ENCODE data around the gene OGG1. TPM values are rescaled to one million over a fixed set of nuclear protein-coding genes. Genes with fewer than 3 reads are reported as not detected.

The OGG1 gene
- total RNA-seq, 1 experiment from 2014 or later = 21.8 TPM

GRCh38 chr3:9777694-9778021 is 27.9 kb downstream of the OGG1 start:
- no peak for DNase-seq
- no peak overlapping the region for H3K4me3 Mint-ChIP-seq (ENCODE audit: low read depth, unreplicated experiment)
- no peaks in the 10 kb centered on the region for H3K9me3 Mint-ChIP-seq (ENCODE audit: low read depth, unreplicated experiment)
- no peak overlapping the region for H3K27ac Mint-ChIP-seq (ENCODE audit: unreplicated experiment)
- intact Hi-C loops (cut with micrococcal nuclease; ENCODE audit: unreplicated experiment) = no loop called here
- peaks cover 14% of the 10 kb centered on the region for H3K36me3 Mint-ChIP-seq (ENCODE audit: insufficient read depth, unreplicated experiment)
- no TSS peak for BruUV-seq (replicated peaks)
- TF ChIP-seq, protein P1, sequence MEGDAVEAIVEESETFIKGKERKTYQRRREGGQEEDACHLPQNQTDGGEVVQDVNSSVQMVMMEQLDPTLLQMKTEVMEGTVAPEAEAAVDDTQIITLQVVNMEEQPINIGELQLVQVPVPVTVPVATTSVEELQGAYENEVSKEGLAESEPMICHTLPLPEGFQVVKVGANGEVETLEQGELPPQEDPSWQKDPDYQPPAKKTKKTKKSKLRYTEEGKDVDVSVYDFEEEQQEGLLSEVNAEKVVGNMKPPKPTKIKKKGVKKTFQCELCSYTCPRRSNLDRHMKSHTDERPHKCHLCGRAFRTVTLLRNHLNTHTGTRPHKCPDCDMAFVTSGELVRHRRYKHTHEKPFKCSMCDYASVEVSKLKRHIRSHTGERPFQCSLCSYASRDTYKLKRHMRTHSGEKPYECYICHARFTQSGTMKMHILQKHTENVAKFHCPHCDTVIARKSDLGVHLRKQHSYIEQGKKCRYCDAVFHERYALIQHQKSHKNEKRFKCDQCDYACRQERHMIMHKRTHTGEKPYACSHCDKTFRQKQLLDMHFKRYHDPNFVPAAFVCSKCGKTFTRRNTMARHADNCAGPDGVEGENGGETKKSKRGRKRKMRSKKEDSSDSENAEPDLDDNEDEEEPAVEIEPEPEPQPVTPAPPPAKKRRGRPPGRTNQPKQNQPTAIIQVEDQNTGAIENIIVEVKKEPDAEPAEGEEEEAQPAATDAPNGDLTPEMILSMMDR (IDR thresholded peaks at IDR 0.05; ENCODE audit: unreplicated experiment) = no peak
- CTCF ChIA-PET = no interaction called here
- no peaks in the 10 kb centered on the region for H3K27me3 Mint-ChIP-seq (ENCODE audit: unreplicated experiment)
- no peaks in the 10 kb centered on the region for H3K4me1 Mint-ChIP-seq (ENCODE audit: low read depth, unreplicated experiment)

DNA sequence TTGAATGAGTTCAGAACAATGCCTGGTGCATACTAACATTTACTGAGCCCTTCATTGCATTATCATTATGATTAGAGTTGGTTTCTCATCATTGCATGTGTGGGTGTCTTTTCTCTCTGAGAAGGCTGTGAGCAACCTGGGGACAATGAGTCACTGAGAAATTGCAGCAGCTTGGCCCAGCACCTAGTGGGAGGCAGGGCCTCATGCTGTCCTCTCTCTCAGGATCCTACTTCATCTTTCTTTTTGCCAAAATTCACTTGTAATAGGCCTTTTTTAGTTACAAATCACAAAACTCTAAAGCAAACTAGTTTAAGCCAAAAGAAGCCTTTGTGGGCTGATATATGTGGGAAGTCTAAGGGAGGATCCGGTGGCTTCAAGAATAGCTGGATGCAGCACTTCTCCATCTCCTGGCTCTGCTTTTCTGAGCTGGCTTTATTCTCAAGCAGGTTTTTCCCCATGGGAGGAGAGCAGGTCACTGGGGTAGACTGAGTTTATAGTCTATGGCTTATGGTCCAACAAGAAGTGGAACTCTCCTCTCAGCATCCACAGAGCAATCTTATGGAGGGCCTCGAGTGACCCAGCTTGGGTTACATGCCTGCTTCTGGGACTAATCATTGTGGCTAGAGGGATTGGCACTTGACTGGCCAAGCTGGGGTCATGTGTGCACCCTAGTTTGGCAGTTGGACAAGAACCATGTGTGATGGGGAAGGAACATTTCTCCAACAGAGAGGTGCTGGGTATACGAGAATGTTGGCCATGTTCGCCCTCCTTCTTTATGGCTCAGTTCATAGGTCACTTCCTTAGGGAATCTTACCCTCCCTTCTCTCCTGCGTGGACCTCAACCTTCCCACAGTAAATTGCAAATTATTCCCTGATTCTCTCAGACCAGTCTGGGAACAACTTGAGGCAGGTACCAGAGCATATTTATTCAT is 28.7 kb downstream of the OGG1 start:
- H3K36me3 Mint-ChIP-seq (ENCODE audit: insufficient read depth, unreplicated experiment) = peaks cover 19% of the 10 kb centered on the region
- CTCF ChIA-PET = no interaction called here
- H3K9me3 Mint-ChIP-seq (ENCODE audit: low read depth, unreplicated experiment) = no peaks in the 10 kb centered on the region
- no peaks in the 10 kb centered on the region for H3K27me3 Mint-ChIP-seq (ENCODE audit: unreplicated experiment)
- no peak overlapping the region for H3K4me3 Mint-ChIP-seq (ENCODE audit: low read depth, unreplicated experiment)
- TF ChIP-seq, protein P1 (IDR thresholded peaks at IDR 0.05; ENCODE audit: unreplicated experiment) = no peak
- BruUV-seq (replicated peaks) = no TSS peak
- no peak for DNase-seq
- no peak overlapping the region for H3K27ac Mint-ChIP-seq (ENCODE audit: unreplicated experiment)
- no peaks in the 10 kb centered on the region for H3K4me1 Mint-ChIP-seq (ENCODE audit: low read depth, unreplicated experiment)
- intact Hi-C loops (cut with micrococcal nuclease; ENCODE audit: unreplicated experiment) = no loop called here

DNA sequence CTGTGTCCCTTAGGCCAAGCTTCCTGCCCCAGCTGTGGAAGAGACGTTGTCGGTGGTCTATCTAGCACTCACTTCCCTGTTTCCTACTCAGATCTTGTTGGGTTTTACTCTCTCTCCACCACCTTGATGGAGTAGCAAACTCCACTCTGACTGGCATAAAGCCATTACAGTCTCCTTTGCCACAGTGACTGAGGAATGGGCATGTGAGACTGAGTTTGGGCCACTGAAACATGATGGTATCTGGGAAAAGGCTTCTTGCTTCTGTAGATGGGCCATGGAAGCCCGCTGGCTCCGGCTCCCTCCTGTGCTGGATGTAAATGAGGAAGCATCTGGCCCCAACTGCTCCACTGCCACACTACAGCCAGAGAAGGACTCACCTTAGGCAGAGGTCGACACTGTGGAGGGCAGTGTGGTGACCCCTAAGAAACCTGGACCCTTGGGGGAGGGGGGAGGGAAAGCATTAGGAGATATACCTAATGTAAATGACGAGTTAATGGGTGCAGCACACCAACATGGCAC is 29.4 kb downstream of the OGG1 start:
- Mint-ChIP-seq H3K9me3 (ENCODE audit: low read depth, unreplicated experiment) (no peaks in the 10 kb centered on the region), H3K4me1 (ENCODE audit: low read depth, unreplicated experiment) (no peaks in the 10 kb centered on the region), H3K4me3 (ENCODE audit: low read depth, unreplicated experiment) (no peak overlapping the region), H3K27me3 (ENCODE audit: unreplicated experiment) (no peaks in the 10 kb centered on the region), H3K36me3 (ENCODE audit: insufficient read depth, unreplicated experiment) (peaks cover 19% of the 10 kb centered on the region), H3K27ac (ENCODE audit: unreplicated experiment) (no peak overlapping the region)
- CTCF ChIA-PET = no interaction called here
- BruUV-seq (replicated peaks) = no TSS peak
- DNase-seq = no peak
- intact Hi-C loops (cut with micrococcal nuclease; ENCODE audit: unreplicated experiment) = no loop called here
- TF ChIP-seq, protein P1 (IDR thresholded peaks at IDR 0.05; ENCODE audit: unreplicated experiment) = no peak

DNA sequence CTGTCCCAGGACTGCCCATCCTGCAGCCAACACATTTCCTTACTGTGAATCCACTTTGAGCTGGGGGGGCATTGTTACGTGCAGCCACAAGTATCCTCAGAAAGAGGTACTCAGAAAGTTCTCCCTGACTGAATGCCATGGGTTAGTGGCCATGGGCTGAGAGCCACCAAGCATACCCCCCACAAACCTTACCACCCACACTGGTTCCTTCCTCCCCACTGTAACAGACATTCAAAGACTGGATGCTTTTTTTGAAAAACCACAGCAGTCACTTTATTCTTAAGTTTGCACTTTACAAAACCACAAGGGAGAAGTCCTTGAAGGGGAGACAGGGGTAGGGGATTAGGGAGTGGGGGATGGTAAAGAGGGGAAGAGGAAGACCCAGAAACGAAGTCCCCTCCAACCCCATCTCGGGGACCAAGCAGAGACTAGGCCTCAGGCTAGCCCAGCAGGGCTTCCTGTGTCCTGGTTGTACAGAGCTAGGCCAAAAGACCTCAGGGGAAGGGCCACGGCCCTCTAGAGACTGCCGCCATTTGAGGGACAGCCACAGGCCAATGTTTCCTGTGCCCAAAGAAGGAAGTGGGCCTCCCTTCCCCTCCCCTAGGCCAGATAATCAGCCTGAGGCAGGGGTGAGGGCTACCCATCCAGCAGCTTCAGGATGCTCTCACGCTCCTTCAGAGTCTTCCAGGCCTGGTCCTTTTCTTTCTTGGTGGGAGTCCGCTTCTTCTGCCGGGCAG is 30.1 kb downstream of the OGG1 start:
- intact Hi-C loops (cut with micrococcal nuclease; ENCODE audit: unreplicated experiment) = no loop called here
- H3K27ac Mint-ChIP-seq (ENCODE audit: unreplicated experiment) = no peak overlapping the region
- no peak for DNase-seq
- no peak overlapping the region for H3K4me3 Mint-ChIP-seq (ENCODE audit: low read depth, unreplicated experiment)
- CTCF ChIA-PET = no interaction called here
- no peaks in the 10 kb centered on the region for H3K27me3 Mint-ChIP-seq (ENCODE audit: unreplicated experiment)
- H3K4me1 Mint-ChIP-seq (ENCODE audit: low read depth, unreplicated experiment) = no peaks in the 10 kb centered on the region
- H3K36me3 Mint-ChIP-seq (ENCODE audit: insufficient read depth, unreplicated experiment) = peaks cover 19% of the 10 kb centered on the region
- no TSS peak for BruUV-seq (replicated peaks)
- H3K9me3 Mint-ChIP-seq (ENCODE audit: low read depth, unreplicated experiment) = no peaks in the 10 kb centered on the region
- TF ChIP-seq, protein P1 (IDR thresholded peaks at IDR 0.05; ENCODE audit: unreplicated experiment) = no peak
